ENCODE data around the gene RTBDN. TPM values are rescaled to one million over a fixed set of nuclear protein-coding genes. Genes with fewer than 3 reads are reported as not detected.
A peak's percentile ranks its signal among the peaks of the same experiment; 100 is the strongest.

Gene RTBDN
- total RNA-seq, 1 donor from 2014 or later = not detected

GRCh38 chr19:12793290-12794195 is 40.8 kb downstream of the RTBDN start:
- peak; percentile 95 to 97 for DNase-seq (ENCODE audit: low read depth in 2 of 2)

GRCh38 chr19:12792853-12793289 is 41.5 kb downstream of the RTBDN start:
- no peak for DNase-seq (ENCODE audit: low read depth in 2 of 2)

DNA sequence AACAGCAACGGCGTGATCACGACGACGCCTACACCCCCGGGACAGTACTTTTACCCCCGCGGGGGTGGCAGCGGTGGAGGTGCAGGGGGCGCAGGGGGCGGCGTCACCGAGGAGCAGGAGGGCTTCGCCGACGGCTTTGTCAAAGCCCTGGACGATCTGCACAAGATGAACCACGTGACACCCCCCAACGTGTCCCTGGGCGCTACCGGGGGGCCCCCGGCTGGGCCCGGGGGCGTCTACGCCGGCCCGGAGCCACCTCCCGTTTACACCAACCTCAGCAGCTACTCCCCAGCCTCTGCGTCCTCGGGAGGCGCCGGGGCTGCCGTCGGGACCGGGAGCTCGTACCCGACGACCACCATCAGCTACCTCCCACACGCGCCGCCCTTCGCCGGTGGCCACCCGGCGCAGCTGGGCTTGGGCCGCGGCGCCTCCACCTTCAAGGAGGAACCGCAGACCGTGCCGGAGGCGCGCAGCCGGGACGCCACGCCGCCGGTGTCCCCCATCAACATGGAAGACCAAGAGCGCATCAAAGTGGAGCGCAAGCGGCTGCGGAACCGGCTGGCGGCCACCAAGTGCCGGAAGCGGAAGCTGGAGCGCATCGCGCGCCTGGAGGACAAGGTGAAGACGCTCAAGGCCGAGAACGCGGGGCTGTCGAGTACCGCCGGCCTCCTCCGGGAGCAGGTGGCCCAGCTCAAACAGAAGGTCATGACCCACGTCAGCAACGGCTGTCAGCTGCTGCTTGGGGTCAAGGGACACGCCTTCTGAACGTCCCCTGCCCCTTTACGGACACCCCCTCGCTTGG is 42.1 kb downstream of the RTBDN start:
- peak; percentile 53 to 63 for DNase-seq (ENCODE audit: low read depth in 2 of 2)

GRCh38 chr19:12791345-12792050 is 42.9 kb downstream of the RTBDN start, which contains the start of gene JUNB:
Gene JUNB (plus strand): TSS chr19:12791486. CDS start chr19:12791772, 286 bp downstream.
- DNase-seq (ENCODE audit: low read depth in 2 of 2) = peak; percentile 98 to 99

GRCh38 chr19:12790628-12791344 is 43.6 kb downstream of the RTBDN start:
- no peak for DNase-seq (ENCODE audit: low read depth in 2 of 2)

DNA sequence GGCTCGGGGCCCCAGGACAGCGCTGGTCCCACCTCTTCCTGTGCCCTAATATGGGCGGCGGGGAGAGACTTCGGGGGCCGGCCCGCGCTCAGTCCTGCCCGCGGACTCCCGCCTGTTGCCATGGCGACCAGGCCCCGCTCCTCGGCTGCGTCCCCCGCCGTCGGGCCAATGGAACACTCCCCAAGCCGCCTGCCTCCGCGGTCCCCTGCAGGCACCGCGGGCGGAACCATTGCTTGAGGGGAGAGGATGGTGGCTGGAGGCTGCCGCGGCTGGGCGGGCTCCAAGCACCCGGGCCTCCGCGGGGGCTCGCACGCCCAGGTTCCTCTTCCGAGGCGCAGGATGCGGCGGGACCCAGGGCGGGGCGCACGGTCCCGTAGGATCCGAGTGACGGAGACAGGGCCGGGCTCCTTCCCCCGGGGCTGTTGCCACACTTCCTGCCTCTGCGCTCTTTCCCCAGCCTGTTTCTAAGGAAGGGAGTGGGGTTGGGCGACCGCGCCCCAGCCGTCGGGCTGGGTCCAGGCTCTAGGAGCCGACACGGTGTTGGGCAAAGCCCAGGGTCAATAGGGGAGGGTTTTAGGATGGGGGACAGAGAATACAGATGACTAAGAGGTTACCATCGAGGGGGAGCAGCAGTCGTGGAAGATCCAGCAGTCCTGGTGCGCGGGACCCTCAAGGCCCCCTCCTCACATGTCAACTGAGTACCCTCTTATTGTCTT is 44.3 kb downstream of the RTBDN start:
- DNase-seq (ENCODE audit: low read depth in 2 of 2) = peak; percentile 96

GRCh38 chr19:12789098-12789903 is 45.1 kb downstream of the RTBDN start:
- peak in 1 of 2 donors; percentile 31 for DNase-seq (ENCODE audit: low read depth in 2 of 2)

GRCh38 chr19:12788682-12789097 is 45.7 kb downstream of the RTBDN start:
- DNase-seq (ENCODE audit: low read depth in 2 of 2) = peak; percentile 65 to 81

GRCh38 chr19:12788042-12788681 is 46.2 kb downstream of the RTBDN start:
- DNase-seq (ENCODE audit: low read depth in 2 of 2) = no peak

DNA sequence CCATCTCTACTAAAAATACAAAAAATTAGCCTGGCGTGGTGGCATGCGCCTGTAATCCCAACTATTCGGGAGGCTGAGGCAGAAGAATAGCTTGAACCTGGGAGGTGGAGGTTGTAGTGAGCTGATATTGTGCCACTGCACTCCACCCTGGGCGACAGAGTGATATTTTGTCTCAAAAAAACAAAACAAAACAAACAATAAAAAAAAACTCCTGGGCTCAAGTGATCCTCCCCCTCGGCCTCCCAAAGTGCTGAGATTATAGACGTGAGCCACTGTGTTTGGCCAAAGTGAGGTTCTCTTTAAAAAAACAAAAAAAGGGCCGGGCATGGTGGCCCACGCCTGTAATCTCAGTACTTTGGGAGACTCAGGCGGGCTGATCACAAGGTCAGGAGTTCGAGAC is 46.9 kb downstream of the RTBDN start:
- no peak for DNase-seq (ENCODE audit: low read depth in 2 of 2)

GRCh38 chr19:12786952-12787351 is 47.4 kb downstream of the RTBDN start:
- no peak for DNase-seq (ENCODE audit: low read depth in 2 of 2)

DNA sequence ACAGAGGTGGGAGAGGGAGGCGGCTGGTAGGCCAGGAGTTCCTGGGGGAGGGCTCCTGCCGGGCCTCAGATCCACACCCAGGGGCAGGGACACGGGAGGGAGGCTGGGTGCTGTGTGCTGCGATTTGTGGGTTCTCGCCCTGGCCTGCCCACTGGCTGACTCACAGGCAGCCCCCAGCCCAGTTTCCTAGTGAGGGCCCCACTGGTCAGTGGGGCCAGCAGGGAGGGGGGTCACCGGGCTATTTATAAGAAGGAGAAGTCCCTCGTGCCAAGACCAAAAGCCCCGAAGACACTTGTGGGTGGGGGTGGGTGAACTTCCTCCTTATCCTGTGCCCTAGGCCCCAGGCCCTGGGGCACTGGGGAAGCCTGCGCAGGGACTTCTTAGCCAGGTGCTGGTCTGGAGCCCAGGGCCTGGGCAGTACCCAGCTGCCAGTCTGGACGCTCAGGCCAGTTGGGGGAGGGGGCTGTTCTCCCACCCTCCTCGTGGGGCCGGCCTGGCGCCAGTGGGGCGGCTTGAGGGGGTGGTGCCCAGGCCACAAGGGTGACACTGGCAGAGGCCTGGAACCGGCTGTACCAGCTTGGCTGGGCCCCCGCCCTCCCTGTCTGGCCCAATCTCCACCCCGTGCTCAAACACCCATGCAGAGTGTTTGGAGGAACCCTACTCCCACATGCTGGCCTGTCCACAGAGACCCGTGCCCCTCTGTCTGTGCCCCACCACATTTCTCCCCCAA is 48.1 kb downstream of the RTBDN start:
- DNase-seq (ENCODE audit: low read depth in 2 of 2) = no peak

- no peak for DNase-seq (ENCODE audit: low read depth in 2 of 2)
These were observed 48.8 kb downstream of the RTBDN start for GRCh38 chr19:12785431-12786031.

GRCh38 chr19:12784871-12785430 is 49.4 kb downstream of the RTBDN start:
- DNase-seq (ENCODE audit: low read depth in 2 of 2) = peak; percentile 24 to 45

DNA sequence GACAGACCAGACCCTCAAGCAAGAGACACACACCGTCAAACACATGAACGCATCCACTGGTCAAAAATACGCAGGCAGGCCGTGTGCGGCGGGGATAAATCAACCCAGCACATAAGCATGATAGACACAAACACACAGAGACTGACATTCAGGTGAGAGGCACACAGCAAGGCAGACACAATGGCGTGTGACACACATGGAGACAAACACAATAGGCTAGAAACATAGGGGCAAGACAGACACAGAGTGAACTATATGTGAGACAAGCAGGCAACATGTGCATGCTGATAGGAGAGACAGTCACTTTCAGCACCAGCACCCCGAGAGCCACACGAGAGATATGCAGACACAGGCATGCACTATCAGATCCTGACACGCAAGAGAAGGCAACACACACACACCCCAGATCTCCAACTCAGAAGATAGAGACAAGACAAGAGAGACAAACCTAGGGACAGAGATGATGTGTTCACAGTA is 49.9 kb downstream of the RTBDN start:
- peak; percentile 12 to 45 for DNase-seq (ENCODE audit: low read depth in 2 of 2)

DNA sequence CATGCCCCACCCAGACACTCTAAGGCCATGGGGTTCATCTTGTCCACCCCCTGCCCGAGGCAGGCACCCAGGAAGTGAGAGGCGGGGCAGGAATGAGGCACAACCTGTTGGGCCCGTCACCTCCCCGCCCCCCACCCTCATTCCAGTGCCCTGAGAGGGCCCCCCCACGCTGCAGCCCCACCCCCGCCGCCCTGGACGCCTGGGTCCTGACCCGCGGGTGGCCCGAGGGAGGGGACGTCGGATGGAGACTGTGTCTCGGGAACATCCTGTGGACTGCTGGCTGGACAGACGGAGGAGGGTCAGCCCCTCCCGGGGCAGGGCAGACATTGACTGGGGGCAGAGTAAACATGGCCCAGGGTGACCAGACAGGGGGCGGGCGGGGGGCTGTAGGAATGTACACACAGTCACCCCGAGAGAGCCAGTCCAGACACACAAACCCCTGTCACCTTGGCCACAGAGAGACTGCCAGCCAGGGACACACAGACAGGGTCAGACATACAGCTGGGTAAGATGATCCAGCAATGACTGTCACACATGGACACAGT is 50.5 kb downstream of the RTBDN start:
- DNase-seq (ENCODE audit: low read depth in 2 of 2) = peak; percentile 36 to 52

- DNase-seq (ENCODE audit: low read depth in 2 of 2) = peak in 1 of 2 donors; percentile 17
These were observed 51.0 kb downstream of the RTBDN start for GRCh38 chr19:12783291-12783848.
